Right lung (tissue), 5 donors: ENCODE measurements around the gene HPCAL1. TPM values are rescaled to one million over a fixed set of nuclear protein-coding genes. Genes with fewer than 3 reads are reported as not detected.

Experiments used
- DNase-seq, 2 donors: peaks; one replicate each; pipeline ENCODE4 v3.0.0-alpha.2; 2013
- polyA plus RNA-seq, 5 donors: library from polyadenylated mRNA; unstranded; fragments of 120-200 nt; gene quantifications; one replicate each; pipeline versions ENCODE4 v1.2.1 to v1.2.3, GENCODE V29; 2013; ENCODE audit warnings: inconsistent platforms in 1 of 5, low replicate concordance in 1 of 5; ENCODE audit not compliant: insufficient read length in 5 of 5, insufficient read depth in 1 of 5

The HPCAL1 gene
- polyA plus RNA-seq, 5 donors: 48.4 to 95.0 (median 72.2) TPM

DNA sequence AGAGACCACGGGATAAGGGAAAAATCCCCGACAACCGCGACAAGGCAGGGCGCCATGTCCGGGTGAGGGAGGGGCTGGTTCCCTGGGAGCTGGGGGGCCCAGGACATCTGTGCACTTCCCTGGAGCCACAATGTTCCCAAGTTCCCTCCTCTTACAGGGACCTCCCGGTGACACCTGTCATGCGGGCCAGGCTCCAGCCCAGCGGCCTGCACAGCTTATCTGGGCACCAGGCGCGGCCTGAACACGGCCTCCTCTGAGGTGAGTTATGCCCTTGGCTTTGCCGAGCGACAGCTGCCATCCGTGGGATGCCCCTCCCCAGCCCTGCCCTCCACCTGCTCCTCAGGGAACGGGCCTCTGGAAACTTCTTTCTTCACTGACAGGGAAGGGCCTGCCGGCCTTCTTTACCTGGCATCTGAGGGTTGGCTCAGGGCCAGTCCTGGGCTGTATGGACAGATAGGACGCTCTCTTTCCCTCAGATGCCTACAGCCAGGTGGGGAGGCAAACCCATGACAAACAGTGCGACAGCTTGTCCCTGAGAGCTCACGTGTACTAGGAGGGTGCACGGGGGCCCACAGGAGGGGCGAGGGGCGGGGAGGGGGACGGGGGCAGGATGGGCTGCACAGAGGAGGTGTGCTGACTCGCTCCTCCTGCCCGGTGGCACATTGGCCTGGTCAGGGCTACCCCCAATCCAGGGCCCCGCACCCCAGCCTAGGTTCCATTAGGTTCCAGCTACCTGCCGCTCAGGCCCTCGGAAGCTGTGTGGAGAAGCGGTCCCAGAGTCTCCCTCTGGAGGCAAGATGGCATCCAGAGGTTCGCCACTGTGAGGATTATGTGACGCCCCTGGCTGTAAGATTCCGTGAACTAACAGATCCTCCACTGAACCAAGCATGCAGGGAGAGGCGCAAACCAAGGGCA is 34.9 kb upstream of the HPCAL1 start:
- no peak for DNase-seq

DNA sequence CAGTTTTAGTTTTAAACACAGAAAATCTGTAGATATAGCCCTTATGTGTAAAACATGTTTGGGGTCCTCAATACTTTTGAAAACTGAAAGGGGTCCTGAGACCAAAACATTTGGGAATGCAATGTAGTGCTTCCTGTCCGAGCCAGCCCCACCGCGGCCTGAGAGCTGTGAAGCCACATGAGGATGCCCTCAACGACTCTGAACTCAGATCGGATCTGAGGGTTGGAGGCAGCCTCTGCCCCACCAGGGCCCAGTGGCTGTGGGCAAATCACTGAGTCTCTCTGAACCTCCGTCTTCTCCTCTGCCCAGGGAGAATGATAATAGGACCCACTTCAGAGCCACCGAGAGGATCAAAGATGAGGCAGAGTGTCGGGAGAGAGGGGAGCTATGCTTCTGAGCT is 33.4 kb upstream of the HPCAL1 start:
- no peak for DNase-seq

DNA sequence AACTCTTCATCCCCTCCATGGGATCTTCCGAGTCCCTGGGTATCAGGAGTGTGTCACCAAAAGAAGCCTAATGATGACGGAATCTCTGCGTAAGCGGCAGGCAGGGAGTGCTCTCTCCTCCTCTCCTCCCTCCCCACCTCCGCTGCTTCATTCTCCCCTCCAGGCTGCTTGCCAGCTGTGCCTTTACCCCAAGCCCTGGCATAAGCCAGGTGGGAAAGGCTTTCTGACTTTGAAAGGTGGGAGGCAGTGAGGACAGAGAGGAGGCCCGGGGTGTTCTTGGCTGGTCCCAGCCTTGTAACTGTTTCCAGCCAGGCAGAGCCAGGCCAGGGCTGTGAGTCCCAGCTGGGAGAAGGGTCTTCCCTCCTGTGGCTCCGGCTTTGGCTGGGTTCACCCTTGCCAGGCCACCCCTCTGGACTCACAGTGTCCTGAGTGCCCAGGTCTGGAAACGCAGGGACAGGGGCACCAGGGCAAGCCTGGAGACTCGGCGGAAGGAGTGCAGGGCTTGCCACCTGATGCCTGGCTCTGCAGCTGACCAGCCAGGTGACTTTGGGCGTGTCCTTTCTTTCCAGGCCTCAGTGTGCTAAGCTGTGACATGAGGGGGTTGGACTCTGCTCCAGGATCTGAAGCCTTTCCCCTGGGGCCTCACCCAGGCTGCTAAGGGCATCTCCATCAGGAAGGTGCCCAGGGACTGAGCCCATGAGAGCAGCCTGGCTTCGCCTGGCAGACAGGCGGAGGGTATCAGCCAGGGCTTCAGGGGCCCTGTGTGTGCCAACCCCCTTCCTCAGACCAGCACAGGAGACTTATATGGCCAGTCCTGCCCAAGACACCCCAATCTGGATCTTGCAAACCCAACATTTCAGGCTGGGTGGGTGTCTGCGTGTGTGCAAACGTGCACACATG is 32.7 kb upstream of the HPCAL1 start:
- no peak for DNase-seq

DNA sequence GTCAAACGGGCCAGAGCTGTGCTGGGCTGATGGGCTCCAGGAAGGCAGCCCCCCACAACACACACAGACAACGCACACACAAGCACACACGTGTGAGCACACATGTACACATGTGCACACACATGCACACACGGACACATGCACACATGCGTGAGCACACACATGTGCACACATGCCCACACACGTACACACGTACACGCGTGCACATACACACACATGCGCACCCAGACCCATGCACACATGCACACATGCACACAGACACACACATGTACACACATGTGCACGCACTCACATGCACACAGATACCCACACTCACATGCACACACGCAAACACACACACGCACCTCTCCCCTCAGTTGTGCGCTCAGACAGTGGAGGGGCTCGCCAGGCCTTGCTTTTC is 31.2 kb upstream of the HPCAL1 start:
- no peak for DNase-seq

DNA sequence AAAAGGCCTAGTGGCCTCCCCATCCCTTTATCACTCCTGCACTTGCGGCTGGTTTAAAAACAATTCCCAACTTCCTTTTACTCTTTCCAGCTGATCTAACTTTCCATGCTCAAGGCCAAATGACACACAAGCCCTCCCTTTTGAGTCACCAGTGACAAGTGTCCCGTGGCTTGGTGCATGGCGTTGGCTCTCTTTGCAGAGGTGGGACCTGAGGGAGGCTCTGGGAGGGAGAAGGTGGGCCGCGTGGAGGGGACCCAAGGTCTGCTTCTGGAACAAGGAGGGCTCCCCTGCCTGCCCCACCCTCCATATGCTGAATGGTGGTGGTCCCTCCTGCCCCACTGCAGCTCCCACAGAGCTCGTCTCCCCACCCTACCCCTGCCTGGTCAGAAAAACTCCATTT is 30.8 kb upstream of the HPCAL1 start:
- DNase-seq: no peak

DNA sequence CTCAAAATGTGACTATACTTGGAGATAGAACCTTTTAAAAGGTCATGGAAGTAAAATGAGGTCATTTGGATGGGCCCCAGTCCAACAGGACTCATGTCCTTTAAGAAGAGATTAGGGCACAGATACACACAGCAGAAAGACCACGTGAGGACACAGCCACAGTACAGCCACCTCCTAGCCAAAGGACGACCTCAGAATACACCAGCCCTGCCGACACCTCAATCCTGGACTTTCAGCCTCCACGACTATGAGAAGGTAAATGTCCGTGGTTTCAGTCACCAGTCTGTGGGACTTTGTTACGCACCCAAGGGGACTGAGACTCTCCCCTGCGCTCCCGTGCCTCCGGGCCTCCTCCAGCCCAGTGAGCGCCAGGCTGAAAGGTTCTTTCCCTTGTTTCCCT is 30.2 kb upstream of the HPCAL1 start:
- DNase-seq: no peak

DNA sequence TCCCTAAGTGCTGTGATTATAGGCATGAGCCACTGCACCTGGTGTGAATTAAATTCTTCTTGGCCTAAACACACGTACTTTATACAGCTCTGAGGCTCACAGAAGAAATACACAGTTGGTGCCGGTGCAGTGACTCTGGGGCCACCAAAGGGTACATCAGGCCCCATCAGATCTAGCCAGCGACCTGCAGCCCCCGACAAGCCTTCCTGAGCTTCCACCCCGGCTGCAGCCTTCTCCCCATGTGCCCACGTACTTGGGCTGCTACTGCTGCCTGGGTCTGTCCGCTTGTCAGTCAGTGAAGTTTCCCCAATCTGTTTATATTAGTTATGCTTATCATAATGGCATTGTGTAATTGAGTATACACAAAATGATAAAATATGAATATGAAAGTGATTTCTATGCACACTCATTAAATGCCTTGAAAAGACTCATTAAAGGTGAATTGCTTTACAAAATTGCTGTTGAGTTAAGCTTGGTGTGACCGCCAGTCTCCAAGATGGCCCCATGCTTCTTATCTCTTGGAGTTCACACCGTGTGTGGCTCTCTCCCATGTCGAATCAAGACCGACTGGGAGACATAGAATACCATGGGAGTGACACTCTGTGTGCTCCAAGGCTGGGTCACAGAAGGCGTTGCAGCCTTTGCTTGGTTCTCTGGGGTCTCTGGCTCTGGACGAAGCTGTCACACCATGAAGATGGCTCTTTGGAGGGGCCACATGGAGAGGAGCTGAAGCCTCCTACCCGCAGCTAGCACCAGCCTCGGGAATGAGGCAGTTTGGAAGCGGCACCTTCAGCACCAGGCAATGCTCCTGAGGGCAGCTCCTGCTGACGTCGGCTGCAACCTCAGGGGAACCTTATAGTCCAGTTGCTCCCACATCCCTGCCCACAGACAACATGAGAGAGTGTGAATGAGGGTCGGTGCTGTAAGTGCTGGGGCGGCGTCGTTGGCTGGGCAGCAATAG is 29.2 kb upstream of the HPCAL1 start:
- DNase-seq: no peak

DNA sequence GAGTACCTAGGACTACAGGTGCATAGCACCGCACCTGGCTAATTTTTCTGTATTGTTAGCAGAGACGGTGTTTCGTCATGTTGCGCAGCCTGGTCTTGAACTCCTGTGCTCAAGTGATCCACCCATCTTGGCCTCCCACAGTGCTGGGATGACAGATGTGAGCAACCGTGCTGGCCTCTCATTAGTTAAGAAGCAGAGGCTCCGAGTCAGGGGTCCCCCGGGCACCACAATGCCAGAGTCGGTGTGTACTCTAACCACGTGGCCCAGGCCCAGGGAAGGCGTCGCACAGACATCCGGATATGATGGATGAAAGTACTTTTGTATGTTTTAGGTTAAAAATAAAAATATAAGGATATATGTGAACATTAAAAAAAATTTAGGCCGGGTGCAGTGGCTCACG is 28.3 kb upstream of the HPCAL1 start:
- no peak for DNase-seq

DNA sequence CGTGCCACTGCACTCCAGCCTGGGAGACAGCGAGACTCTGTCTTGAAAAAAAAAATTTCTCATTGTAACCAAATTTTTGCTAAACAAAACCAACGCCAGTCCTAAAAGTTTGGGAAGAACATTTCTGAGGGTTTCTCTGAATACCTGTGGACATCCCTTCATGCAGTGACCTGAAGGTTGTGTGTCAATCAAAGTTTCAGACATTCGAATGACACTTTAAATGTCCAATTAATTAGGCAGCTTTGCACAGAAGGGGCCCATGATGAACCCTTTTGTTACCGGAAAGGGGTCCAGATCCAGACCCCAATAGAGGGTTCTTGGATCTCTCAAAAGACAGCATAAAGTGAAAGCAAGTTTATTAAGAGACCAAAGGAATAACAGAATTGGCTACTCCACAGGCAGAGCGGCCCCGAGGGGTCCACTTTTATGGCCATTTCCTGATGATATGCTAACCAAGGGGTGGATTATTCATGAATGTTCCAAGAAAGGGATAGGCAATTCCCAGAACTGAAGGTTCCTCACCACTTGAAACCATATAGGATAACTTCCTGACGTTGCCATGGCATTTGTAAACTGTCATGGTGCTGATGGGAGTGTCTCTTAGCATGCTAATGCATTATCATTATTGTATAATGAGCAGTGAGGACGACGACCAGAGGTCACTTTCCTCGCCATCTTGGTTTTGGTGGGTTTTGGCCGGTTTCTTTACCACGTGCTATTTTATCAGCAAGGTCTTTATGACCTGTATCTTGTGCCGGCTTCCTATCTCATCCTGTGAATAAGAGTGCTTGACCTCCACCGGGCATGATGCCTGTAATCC is 27.5 kb upstream of the HPCAL1 start:
- DNase-seq: no peak

DNA sequence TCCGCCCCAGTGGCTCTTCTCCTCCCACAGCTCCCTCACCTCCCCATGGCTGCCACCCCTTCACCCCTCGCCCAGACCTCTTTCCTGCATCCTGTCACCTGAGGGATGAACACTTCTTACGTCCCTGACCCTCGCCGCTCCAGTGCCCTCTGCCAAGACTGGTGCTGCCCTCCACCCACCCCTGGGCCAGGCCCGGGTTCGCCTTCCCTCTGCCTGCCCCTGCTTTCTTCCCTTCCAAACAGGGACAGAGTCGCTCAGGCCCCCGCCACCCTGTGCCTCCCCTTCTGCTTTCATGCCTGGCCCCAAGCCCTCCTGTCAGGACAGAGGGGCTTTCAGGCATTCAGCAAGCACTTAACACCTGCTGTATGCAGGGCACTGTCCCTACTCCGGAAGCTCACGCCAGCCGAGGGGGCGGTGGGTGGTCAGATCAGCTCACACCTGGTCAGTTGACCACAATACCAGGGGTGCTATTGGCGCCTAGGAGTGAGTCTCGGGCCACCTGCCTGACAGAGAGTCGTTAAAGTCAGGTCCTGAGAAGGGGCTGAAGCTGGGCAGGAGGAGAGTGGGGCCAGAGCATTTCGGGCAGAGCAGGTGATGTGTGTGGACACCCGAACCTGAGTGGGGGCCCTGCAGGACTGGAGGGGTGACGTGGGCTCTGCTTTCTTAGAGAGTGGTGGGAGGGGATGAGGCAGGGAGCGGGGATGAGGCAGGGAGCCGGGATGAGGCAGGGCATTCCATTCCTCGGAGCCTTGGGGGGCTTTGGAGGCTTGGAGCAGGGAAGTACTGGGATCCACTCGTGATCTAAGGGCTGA is 26.0 kb upstream of the HPCAL1 start:
- DNase-seq: no peak

DNA sequence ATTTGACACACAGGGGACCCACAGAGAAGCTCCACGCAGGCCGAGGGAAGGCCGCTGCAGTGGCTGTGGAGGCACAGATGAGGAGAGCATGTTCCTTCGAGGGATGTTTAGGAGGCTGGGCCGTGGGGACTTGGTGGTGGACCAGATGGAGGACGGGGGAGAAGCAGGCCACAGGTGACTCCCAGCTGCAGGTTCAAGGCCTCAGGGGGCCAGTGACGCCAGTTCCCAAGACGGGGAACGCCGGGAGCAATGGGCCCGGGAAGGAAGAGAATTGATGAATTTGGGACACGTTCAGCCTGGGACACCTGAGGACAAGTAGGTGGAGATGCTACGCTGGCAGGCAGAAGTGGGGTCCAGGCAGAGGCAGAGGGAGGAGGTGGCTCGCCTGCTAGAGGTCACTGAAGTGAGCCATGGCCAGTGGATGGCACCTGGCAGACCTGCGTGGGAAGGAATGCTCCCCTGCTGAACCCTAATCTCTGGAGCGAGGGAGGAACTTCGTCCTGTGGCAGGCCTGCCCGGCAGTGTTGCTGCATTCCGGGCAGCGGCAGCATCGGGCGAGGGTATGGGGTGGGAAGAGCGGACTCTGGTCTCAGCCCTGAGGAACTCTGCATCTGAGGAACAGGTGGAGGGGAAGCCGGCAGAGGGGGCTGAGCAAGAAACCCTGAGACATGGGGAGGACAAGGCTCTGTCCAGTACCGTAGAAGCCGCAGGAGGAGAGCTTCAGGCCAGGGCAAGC is 25.2 kb upstream of the HPCAL1 start:
- no peak for DNase-seq

DNA sequence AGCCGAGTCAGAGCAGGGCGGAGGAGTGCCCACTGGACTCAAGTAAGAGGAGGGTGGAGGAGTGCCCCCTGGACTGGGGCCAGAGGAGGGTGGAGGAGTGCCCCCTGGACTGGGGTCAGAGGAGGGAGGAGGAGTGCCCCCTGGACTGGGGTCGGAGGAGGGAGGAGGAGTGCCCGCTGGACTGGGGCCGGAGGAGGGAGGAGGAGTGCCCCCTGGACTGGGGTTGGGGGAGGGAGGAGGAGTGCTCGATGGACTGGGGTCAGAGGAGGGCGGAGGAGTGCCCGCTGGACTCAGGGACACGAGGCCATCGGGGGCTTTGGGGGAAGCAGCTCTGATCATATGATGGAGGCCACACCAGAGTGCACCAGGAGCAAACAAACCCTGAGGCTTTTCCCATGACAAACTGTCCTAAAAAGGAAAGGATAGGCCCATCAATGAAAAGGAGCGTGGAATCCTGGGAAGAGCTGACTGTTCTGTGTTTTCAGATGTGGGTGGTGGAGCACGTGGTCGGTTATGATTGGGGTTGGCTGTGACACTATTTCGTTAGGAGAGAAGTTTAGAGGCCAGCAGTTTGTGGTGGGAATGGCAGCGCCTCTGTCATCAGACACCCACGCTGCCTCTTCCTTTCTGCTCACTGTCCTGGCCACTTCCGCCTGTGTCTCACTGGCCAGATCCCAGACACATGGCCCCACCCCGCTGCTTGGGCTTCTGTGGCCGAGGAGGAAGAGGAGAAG is 24.5 kb upstream of the HPCAL1 start:
- no peak for DNase-seq

DNA sequence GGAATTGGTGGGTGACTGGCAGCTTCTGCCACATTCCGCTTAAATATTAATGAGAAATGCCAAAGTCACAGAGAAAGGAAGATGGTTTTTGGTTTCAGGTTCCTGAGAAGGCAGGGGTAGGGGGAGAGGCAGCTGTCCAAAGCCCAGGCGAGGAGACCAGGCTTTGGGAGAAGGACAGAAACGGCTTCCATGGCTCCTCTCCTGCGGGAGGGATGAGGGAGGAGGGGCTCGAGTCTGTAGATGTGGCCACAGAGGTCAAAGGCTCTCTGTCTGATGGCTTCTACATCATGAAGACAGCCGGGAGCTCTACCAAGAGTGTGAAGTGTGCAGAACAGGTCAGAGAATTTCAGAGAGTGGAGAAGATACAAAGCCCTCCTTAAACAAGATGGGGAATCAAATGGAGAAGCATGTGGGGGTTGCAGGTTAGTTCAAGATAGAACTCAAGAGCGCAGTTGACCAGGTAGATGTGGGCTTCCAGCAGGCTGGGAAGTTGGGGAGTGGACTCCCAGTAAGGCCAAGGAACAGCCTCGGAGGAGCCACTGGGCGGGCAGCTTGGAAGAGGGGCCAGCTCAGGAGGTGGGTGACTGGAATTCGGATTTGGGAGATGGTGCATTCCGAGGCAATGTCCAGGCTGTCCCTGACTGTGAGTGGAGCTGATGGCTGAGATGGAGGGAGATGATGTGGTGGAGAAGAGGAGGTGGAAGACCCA is 23.8 kb upstream of the HPCAL1 start:
- no peak for DNase-seq

DNA sequence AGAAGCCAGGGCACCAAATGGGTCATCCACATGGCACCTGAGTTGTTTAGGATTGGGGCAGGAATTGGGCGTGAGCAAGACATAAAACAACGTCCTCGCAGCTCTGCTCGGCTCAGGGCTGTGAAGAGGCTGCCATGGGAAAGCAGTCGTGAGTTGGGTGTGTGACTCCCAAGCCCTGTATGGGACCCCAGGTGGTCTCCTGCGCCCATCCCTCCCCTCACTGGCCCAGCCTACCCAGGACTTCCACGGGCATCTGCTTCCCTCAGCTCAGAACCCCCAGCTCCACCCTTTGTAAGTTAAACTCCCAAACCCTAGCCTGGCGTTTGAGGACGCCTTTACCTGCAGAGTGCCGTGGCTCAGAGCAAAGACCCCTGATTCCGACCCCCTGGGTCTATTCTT is 23.2 kb upstream of the HPCAL1 start:
- no peak for DNase-seq

DNA sequence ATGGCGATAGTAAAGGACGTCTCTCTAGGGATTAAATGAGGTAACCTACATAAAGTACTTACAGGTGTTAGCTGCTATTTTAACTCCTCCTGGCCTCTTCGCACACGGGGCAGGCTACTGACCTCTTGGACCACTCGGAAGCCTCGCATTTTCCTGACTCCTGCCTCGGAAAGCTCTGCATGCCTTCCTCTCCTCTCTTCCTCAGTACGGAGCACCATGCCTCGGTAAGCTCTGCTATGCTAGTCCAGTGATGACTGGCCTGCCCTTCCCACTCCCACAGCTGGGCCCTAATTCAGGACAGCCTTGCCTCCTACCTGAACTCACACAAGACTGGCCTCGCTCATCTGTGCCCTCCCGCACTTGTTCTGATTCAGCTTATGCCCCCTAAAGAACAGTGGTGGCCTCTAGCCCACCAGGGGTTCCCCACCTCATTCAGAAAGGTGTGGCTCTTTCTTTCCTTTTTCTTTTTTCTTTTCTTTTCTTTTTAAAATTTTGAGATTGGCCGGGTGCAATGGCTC is 22.7 kb upstream of the HPCAL1 start:
- DNase-seq: no peak

DNA sequence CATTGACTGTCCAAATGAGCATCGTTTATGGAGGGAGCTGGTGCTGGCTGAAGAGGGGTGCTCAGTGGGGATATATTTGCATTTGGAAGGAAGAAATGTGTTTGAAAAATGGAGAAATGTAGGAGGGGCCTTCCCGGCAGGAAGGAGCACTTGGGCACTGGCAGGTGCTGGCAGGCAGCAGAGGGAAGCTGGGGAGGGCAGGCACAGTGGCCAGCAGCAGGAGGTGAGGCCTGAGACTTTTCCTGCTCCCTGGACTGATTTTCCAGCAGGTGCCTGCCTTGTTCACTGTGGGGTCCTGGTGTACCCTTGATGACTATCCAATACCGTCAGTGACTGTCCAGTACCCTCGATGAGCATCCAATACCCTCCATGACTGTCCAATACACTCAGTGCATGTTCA is 20.8 kb upstream of the HPCAL1 start:
- no peak for DNase-seq

DNA sequence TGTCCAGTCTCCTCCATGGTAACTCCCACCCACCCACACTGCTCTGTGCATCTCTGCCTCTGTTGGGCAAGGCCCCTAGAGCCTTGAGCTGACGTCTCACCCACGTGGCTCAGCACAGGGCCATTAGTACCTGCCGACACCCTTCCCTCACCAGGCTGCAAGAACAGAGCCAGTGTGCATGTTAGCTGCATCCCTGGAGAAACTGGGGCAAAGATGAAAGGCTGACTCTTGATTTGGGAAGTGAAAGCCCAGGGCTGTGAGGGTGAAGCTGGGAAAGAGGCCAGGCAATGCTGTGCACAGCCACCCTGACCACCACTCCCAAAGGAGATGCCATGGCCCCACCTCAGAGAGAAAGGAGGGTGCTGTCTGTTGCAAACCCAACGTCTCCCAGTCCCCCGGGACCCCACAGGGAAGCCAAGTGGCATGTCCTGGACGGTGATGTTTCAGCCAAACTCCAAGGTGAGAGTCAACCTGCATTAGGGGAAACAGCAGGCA is 20.0 kb upstream of the HPCAL1 start:
- DNase-seq: no peak
